Prostate gland (tissue), 2 donors: ENCODE results near the gene DNAJB13. TPM values are rescaled to one million over a fixed set of nuclear protein-coding genes. Genes with fewer than 3 reads are reported as not detected.

Experiments
- DNase-seq: peaks from one replicate; pipeline ENCODE4 v3.0.0-alpha.2; 2019; ENCODE audit warnings: low spot score
- H3K27ac ChIP-seq, 2 donors: fragments of 200-600 bp; sonication (generic); 2 replicates each; pipeline ENCODE4 v1.5.1; 2017 to 2019
- H3K27me3 ChIP-seq: fragments of 200-600 bp; sonication (generic); replicated peaks from 2 replicates; pipeline ENCODE4 v1.5.1; 2019; ENCODE audit not compliant: insufficient read depth
- H3K36me3 ChIP-seq, 2 donors: fragments of 200-600 bp; sonication (generic); 1 replicate in 1 of 2; 2 replicates in 1 of 2; pipeline versions ENCODE4 v1.5.1 to v1.8.1; 2017 to 2019
- H3K4me1 ChIP-seq: fragments of 200-600 bp; sonication (generic); replicated peaks from 2 replicates; pipeline ENCODE4 v1.5.1; 2019
- H3K4me3 ChIP-seq, 2 donors: fragments of 200-600 bp; sonication (generic); 2 replicates each; pipeline ENCODE4 v1.5.1; 2017 to 2019
- H3K9me3 ChIP-seq: fragments of 200-600 bp; sonication (generic); 2 replicates; pipeline ENCODE4 v1.5.1; 2017
- CTCF ChIP-seq, 4 experiments: fragments of 200-600 bp in 2 of 4; fragments of 450-650 bp in 2 of 4; sonication (generic) in 2 of 4; IDR thresholded peaks; 1 replicate in 3 of 4; 2 replicates in 1 of 4; pipeline ENCODE4 v1.5.1; 2016 to 2019; ENCODE audit warnings: antibody characterized with exemption in 4 of 4, mild to moderate bottlenecking in 2 of 4, moderate library complexity in 2 of 4
- POLR2A ChIP-seq: fragments of 450-650 bp; IDR thresholded peaks from one replicate; pipeline ENCODE4 v1.6.1; 2016; ENCODE audit warnings: antibody characterized with exemption, mild to moderate bottlenecking
- POLR2AphosphoS5 ChIP-seq: sonication (generic); formaldehyde crosslinking; IDR thresholded peaks from one replicate; pipeline ENCODE4 v1.6.1; 2017; ENCODE audit warnings: antibody characterized with exemption
- whole genome bisulfite sequencing: methylation state at CpG from one replicate; pipeline ENCODE4 v1.1.5; 2018; 5-methylcytosine and 5-hydroxymethylcytosine counted together
- intact Hi-C: fragments of 100-400 bp; cut with DNase I; formaldehyde crosslinking; loops from one replicate; pipeline ENCODE4 v1.14.2; 2022
- total RNA-seq, 2 donors: library from RNA; depleted of rRNA; stranded (reverse); fragments of >200 nt; gene quantifications; one replicate each; pipeline ENCODE4 v1.1.0, GENCODE V29; 2016

Gene DNAJB13
- total RNA-seq, 2 donors from 2014 or later, result 0.59 to 1.9 TPM

GRCh38 chr11:73976451-73977151 is 25.8 kb downstream of the DNAJB13 start:
- TF ChIP-seq POLR2A, result no peak
- TF ChIP-seq CTCF (IDR thresholded peaks at IDR 0.05), result no peak
- TF ChIP-seq POLR2AphosphoS5, result no peak
- intact Hi-C loops, result no loop called here
- no peak overlapping the region for H3K4me3 ChIP-seq
- DNase-seq, result no peak
- WGBS, result 89% methylated on average over 14 of the region's 14 CpGs
- H3K27ac ChIP-seq, result no peak overlapping the region
- H3K27me3 ChIP-seq, result no peaks in the 10 kb centered on the region
- no peaks in the 10 kb centered on the region for H3K4me1 ChIP-seq
- no peaks in the 10 kb centered on the region for H3K9me3 ChIP-seq
- no peaks in the 10 kb centered on the region for H3K36me3 ChIP-seq

- Histone ChIP-seq H3K9me3 (no peaks in the 10 kb centered on the region), H3K27ac (no peak overlapping the region), H3K4me3 (no peak overlapping the region), H3K27me3 (no peaks in the 10 kb centered on the region), H3K4me1 (no peaks in the 10 kb centered on the region), H3K36me3 (no peaks in the 10 kb centered on the region)
- WGBS, result 95% methylated on average over 18 of the region's 18 CpGs
- no peak for DNase-seq
- intact Hi-C loops, result no loop called here
- no peak for TF ChIP-seq CTCF (IDR thresholded peaks at IDR 0.05)
- TF ChIP-seq POLR2AphosphoS5, result no peak
- no peak for TF ChIP-seq POLR2A
Observed at GRCh38 chr11:73977856-73978519, 27.2 kb downstream of the DNAJB13 start.

- intact Hi-C loops, result no loop called here
- Histone ChIP-seq H3K27ac (no peak overlapping the region), H3K9me3 (no peaks in the 10 kb centered on the region), H3K36me3 (no peaks in the 10 kb centered on the region), H3K27me3 (no peaks in the 10 kb centered on the region), H3K4me1 (no peaks in the 10 kb centered on the region), H3K4me3 (no peak overlapping the region)
- no peak for DNase-seq
- TF ChIP-seq POLR2A, result no peak
- no peak for TF ChIP-seq POLR2AphosphoS5
- TF ChIP-seq CTCF (IDR thresholded peaks at IDR 0.05), result no peak
- WGBS, result 95% methylated on average over 3 of the region's 3 CpGs
Observed at GRCh38 chr11:73978576-73979086, 27.8 kb downstream of the DNAJB13 start.

GRCh38 chr11:73980001-73980961 is 29.5 kb downstream of the DNAJB13 start:
- intact Hi-C loops, result loop anchor here (5.0 kb wide), 1 partner anchor 347 kb away; no protein-coding TSS in a partner anchor
- 63% methylated on average over 6 of the region's 6 CpGs for WGBS
- H3K9me3 ChIP-seq, result no peaks in the 10 kb centered on the region
- H3K4me1 ChIP-seq, result no peaks in the 10 kb centered on the region
- H3K27me3 ChIP-seq, result no peaks in the 10 kb centered on the region
- no peak overlapping the region for H3K27ac ChIP-seq
- TF ChIP-seq POLR2AphosphoS5 (no peak), CTCF (IDR thresholded peaks at IDR 0.05) (no peak), POLR2A (no peak)
- no peak overlapping the region for H3K4me3 ChIP-seq
- DNase-seq, result no peak
- H3K36me3 ChIP-seq, result no peaks in the 10 kb centered on the region
